H4 (cell line): ENCODE results near the gene TIGD4. TPM values are rescaled to one million over a fixed set of nuclear protein-coding genes. Genes with fewer than 3 reads are reported as not detected.
"Not testable (repeated sequence)": the region's sequence is repeated elsewhere in the genome, so short reads cannot be mapped to it uniquely, and the experiment has no call there.

ENCODE experiments used
- DNase-seq: peaks from one replicate; pipeline ENCODE4 v3.0.0-alpha.2; 2015; ENCODE audit warnings: low spot score
- total RNA-seq: library from RNA; depleted of rRNA; stranded (reverse); fragments of >200 nt; shearing (Covaris generic); gene quantifications from 2 replicates; pipeline ENCODE4 v1.2.3, GENCODE V29; 2014

Gene TIGD4
- total RNA-seq, 1 experiment from 2014 or later: 0.60 TPM

DNA sequence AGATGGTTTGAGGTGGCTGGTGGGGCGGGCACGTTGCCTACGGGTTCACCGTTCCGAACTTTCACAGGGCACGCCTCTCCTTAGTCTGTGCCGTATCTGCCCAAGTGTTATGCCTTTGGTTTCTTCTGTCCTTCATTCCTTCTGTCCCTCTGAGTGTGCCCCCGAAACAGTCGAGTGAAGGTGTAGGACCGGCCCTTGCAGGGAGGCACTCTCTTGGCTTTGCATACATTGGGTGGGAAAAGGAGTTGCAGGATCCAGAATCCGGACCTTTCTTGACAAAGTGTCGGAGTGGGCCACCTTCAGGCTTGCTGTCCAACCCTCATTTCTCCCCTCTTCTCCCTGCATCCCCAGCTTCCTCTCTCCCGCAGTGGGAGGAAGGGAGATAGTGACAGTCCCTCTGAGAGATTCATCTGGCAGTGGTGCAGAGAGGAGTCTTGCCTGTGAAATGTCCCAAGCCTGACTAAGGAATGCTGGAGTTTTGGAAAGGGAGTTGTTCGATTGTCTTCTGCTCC, 793 bp upstream of the TIGD4 start:
- DNase-seq: no peak

DNA sequence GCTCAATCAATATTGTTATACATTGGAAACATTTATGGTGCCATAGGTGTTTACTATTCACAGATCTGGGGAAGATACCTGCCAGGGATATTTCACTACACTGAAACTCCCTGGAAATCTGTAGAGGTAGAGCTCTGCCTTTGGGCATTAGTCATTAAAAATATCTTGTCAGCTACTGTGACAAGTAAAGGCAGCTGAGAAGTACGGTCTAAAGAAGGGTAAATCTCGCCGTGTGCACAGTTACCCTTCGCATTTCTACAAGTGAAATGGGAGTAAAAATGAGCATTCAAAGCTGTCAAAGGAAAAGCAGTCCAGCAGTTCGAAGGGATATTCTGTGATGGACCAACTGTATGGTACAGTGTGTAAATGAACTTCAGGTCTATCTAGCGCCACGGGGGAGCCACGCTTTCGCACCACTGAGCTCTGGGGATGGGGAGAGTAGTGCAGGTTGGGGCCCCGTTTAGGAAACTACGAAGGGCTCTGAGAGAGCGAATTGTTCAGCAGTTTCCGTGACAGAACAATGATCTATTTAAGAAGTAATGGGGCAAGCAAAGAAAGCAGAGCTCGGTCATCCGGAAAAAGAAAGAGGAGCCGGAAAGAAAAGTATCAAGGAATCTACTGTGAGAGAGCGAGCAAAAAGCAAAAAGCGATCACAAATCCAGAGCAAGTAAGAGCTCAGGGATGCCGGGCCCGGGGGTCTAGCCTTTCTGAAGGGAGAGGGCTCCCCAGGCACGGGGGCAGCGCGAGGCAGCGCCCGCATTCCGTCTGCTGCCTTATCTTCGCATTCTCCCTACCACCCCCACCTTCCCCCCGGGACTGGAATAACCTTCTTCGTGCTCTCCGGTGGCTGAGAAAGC, 646 bp downstream of the TIGD4 start:
- DNase-seq: no peak

DNA sequence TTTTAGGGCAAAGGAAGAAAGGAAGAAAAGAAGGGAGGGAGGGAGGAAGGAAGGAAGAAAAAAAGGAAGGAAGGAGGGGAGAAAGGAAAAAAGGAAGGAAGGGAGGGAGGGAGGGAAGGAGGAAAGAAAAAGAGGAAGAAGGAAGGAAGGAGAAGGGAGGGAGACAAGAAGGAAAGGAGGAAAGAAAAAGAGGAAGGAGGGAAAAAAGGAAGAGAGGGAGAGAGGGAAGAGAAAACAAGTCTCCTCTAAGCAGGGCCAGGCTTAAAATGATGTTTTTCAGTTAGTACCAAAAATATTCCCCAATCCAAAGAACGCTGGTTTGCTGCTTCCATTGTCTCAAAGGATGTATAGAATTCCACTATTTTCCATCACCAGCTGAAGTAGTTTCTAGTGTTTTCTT, 2.0 kb downstream of the TIGD4 start:
- DNase-seq: no peak

DNA sequence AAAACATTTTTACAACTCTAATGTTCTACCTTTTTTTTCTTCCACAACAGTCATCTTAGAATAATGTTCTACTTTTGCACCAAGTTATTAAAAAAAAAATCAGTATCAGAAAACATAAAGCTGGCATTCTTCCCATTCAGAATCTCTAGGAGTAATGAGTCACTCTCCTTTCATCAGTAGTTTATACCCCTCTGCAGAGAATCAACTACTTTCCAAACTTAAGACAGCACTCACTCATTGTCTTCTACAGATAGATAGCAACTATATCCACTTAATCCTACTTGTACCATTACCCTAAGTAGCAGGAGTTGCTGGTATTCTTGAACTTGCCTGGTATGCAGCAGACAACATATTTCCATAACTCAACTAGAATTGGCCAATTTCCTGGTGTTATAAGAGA, 3.2 kb downstream of the TIGD4 start:
- no peak for DNase-seq

DNA sequence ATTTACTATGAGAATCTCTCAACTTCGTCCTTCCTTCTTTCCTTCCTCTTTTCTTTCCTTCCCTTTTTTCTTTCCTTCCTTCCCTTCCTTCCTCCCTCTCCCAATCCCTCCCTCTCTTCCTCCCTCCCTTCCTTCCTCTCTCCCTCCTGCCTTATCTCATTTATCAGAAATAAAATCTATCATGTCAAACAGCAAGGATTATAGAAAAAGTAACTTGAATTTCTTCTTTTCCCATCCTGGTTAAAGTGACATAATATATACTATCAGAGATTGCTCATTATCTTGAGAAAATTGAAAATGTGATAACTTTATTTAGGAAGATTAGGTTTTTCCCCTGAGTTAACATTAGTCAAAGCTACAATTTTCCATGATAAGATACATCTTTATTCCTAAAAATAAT, 5.6 kb downstream of the TIGD4 start:
- no peak for DNase-seq

DNA sequence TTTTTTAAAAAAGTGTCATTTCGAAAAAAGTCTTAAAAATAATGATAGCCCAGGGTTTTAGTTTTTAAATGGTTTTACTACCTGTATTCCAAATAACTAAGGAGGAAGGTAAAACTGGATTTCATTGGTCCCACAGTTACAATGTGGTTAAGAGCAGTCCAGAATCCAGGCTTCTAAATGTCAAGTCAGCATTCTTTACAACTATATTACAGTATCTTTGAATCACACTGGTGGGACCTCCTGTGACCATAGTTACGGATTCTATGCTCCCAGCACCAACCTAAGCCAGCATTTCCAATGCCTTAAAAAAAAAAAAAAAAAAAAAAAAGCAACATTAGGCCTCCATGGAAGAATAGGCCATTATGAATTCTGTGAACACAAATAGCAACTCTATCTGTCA, 6.2 kb downstream of the TIGD4 start:
- no peak for DNase-seq

DNA sequence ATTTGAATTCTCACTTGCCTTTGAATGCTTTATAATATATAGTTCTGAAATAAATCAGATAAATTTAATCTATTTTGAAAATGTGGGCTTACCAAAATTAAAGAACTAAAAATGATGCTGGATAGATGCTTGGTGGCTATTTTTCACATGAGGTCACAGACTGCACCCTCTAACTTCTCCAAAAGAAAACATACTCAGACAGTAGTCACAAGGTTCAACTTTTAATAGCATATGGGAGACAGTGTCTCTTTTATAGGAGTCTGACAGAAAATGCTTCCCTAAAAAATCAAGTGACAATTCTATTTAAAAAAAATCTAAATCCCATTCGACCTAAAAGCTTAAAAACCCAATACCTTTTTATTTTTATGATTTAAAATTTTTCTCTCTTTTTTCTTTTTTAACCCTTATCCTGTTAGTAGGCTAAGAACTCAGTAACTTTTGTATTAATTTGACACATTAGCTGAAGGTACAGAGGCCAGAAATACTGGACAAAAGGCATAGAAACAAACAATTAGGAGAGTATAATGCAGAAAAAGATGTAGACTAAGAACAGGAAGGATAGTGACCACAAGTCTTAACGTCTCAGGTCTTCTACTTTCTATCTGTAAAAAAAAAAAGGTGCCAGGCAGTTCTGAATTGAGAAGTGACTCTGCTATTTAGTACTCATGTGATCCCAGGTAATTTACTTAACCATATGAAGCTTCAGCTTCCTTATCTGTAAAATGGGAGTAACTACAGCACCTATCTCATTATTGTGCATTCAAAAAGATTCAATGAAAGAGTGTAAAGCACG, 7.6 kb downstream of the TIGD4 start:
- no peak for DNase-seq

DNA sequence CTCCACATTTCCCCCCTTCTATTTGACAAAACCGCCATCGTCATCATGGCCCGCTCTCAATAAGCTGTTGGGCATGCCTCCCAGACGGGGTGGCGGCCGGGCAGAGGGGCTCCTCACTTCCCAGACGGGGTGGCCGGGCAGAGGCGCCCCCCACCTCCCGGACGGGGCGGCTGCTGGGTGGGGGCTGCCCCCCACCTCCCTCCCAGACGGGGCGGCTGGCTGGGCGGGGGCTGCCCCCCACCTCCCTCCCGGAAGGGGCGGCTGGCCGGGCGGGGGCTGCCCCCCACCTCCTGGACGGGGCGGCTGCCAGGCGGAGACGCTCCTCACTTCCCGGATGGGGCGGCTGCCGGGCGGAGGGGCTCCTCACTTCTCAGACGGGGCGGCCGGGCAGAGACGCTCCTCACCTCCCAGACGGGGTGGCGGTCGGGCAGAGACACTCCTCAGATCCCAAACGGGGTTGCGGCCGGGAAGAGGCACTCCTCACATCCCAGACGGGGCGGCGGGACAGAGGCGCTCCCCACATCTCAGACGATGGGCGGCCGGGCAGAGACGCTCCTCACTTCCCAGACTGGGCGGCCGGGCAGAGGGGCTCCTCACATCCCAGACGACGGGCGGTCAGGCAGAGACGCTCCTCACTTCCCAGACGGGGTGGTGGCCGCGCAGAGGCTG, 14.3 kb downstream of the TIGD4 start:
- not testable (repeated sequence) for DNase-seq

DNA sequence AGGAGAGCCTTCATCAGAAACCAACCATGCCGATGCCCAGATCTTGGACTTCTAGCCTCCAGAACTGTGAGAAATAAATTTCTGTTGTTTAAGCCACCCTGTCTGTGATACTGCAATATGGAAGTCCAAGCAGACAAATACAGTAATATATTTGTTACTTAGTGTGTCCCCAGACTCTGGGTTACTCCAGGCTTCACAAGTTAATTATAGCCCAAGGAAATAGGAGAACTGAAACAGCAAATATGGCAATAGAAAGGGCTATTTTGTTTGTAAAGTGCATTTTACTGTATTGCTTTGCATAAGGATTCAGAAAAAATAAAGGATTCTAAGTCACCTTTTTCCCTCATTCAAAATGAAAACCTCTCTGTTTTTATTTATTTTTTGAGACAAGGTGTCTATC, 15.7 kb downstream of the TIGD4 start:
- no peak for DNase-seq

DNA sequence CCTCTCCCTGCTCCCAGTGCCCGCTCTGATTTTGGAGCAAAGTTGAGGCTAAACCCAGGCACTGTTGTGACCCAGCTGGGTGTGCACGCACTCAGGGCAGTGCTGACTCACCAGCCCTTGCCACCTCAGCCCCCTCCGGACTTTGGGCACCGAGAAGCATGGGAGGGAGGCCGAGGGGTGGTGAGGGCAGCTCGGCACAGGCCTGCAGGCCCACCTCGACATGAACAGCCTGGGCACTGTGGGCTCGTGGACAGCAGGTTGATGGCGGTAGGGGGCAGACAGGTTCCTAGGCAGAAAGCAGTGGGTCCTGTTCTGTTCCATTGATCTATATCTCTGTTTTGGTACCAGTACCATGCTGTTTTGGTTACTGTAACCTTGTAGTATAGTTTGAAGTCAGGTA, 30.9 kb downstream of the TIGD4 start:
- DNase-seq: no peak

DNA sequence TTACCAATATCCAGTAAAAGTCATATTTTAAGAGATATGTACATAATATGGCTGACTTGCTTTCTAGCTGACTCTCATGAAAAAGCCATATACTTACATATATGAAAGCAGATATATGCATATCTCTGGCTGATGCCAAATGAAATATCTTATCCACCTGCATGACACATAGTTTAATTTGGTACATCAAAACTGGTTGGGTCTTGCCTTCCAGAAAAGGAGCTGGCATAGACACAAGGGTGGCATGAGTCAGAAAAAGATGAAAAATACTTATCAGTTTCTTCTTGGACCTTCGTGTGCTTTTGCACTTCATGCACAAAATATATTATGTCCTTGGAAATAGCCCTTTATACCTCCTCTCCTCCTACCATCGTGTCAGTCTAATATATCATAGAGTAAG, 32.1 kb downstream of the TIGD4 start:
- DNase-seq: no peak

DNA sequence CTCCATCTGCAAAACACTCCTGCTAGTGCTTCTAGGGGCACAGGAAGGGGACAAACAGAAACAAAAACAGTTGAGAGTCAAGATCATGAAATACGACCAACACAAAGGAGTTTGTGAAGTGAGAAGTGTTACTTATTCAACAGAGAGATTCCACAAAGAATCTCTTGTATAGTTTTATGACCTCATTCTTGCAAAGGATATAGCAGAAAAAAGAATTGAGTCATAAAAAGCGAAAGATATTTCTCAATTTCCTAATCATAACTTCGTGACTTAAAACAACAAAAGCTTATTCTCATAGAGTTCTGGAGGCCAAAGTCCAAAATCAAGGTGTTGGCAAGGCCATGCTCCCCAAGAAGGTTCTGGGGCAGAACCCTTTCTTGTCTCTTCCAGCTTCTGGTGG, 40.7 kb downstream of the TIGD4 start:
- no peak for DNase-seq

DNA sequence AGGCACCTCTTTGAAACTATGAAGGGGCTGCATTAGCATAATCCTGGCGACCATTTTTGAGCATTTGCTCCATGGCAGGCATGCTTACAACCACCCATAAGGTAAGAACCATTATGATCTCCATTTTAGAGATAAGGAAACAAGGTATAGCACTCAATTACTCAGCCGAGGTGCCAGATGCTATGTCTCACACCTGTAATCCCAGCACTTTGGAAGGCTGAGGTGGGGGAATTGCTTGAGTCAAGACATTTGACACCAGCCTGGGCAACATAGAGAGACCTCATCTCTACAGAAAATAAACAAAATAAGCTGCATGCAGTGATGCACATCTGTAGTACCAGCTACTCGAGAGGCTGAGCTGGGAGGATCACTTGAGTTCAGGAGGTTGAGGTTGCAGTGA, 43.6 kb downstream of the TIGD4 start:
- no peak for DNase-seq

DNA sequence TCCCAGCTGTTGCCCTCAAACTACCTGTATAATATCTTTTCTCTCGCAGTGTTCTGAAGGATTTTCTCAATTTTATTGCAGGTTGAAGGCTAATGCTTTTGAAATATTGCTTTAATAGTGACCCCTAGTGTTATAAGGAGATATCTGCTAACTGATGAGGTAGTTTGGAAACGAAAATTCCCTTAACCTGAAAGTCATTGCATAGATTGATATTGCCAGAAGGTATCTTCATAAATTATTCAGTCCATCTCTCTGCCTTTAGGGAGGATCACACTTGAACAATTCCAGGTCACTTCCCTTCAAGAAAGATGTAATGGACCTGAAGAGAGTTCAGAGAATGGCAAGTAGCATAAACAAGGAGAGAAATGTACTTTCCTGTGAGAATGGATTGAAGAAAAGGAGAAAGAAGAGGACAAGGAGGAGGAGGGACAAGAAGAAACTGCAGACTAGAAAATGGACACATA, 44.1 kb downstream of the TIGD4 start:
- peak; percentile 21 for DNase-seq

DNA sequence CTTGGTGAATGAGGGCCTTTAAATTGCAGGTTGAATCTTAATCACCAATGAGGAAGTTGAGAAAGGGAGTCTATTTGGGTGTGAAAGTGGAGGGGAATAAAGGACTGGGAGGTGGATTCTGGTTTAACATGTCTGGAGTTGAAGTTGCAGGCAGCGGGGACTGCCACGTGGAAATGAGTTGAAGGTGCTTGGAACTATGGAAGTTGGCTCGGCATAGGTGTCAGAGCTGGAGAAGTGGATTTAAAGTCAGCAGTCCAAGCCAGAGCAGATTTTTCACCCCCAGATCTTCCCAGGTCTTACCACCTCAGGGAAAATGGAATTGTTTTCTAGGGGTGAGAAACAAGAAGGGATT, 44.9 kb downstream of the TIGD4 start:
- no peak for DNase-seq

DNA sequence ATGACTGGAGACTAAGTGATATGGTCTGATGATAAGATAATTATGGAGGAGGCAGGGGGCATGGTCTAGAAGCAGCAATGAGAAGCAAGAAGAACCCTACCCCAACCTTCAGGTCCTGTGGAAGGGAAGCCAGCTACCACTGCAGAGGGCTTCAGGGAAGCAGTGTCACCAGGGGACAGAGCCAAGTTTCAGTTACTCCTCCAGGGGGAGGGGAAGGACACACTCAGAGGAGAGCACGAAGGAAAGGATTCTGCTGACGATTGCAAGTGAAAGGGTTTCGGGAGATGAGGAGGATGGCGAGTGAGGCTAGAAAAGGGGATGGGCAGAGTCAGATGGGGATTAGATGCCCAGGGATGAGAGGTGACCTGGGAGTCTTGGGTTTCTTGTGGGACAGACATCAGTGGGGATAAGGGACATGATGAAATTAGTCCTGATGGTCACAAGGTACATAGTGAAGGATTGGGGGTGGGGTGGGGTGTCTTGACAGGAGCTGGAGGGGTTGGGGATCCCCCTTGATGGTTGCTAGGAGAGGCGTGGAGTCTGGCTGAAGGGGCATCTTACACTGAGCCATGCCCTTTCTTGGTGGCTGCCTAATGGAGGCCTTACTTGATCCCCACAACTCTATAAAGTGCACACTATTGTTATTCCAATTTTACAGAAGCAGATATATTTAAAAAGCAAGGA, 45.4 kb downstream of the TIGD4 start:
- DNase-seq: no peak

DNA sequence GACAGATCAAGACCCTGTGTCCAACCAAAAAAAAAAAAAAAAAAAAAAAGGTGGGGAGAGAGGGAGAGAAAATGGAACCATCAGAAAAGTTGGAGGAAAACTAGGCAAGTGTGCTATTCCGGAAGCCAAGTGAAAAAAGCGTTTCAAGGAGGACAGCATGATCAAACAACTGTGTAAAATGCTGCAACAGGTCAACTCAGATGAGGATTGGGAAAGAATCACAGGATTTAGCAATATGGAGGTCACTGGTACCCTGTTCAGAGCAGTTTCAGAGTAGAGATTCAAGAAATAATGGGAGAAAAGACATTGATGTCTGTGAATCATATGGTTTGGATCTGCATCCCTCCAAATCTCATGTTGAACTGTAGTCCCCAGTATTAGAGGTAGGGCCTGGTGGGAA, 47.5 kb downstream of the TIGD4 start:
- no peak for DNase-seq

DNA sequence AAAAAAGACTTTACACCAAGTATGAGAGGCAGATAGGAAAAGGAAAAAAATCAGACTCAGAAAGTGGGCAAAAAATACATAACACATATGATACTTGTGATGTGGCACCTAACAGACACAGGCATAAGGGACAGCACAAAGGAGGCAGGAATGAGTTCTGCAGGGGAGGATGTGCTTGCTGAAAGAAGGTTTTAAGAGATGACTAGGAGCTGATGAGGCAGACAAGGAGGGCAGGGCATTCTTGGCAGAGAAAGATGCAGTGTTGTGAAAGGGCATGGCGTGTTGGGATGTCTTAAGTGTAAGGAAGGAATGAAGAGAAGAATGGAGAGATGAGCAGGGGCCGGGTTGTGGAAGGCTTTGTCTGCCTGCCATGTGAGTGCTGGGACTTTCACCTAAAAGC, 50.1 kb downstream of the TIGD4 start:
- DNase-seq: no peak

DNA sequence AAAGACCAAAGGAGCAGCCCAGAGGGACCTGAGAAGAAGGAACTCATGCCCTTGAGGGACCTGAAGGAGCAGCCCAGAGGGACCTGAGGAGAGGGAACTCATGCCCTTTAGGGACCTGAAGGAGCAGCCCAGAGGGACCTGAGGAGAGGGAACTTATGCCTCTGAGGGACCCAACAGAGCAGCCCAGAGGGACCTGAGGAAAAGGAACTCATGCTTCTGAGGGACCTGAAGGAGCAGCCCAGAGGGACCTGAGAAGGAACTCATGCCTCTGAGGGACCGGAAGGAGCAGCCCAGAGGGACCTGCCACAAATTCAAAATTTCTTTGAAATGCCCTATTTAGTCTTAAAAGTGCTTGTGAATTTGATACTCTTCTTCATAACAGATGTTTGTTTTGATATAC, 51.2 kb downstream of the TIGD4 start:
- no peak for DNase-seq

DNA sequence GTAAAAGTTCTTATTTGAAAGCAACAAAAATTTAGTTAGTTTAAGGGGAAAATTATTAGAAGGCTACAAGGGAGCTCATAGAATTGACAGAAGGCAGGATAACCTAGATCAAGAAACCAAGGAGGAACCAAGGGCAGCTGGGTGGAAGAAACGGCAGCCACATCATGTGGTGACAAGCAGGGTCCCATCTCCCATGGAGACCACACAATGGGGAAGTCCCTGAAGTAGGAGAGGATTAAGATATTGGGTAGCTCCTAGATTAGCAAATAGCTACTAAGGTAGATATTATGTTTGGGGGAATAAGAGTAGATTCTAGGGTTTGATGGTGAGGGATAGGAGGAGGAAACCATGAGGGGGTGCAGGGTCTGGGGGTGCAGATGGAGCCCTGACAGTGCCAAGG, 51.7 kb downstream of the TIGD4 start:
- DNase-seq: no peak

DNA sequence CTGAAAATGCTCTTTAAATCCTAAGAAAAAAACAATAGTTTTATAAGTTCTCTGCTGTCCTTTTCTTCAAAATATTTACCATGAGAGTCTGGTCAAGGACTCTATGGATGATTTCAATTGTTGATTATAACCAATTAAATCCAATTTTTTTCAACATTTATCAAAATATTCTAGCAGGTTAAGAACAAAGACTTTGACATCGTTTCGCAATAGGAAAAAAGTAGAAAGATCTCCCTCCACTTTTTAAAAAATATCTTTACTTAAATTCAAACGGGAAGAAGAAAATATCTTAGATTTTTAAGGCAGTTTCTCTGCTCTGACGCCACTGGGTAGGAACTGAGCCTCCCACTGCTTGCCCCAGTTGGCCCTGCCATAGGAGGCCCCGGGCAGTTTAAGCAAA, 55.0 kb downstream of the TIGD4 start:
- no peak for DNase-seq

DNA sequence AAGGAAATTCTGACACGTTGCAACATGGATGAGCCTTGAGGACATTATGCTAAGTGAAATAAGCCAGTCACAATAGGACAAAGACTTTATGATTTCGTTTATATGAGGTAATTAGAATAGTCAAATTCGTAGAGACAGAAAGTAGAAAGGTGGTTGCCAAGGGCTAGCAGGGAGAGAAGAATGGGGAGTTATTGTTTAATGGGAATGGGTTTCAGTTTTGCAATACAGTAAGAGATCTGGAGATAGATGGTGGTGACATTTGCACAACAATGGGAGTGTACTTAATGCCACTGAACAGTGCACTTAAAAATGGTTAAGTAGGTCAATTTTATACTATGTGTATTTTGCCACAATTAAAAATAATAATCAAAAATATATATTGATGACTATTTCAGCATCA, 56.3 kb downstream of the TIGD4 start:
- no peak for DNase-seq
